Upper lobe of left lung (tissue), 4 donors: ENCODE results near the gene PDE4D.

Experiments used
- POLR2A ChIP-seq, 4 donors: fragments of 450-650 bp; IDR thresholded peaks; one replicate each; pipeline ENCODE4 v1.5.1; 2016 to 2017; ENCODE audit warnings: antibody characterized with exemption in 4 of 4, mild to moderate bottlenecking in 2 of 4
- POLR2AphosphoS5 ChIP-seq, 2 donors: sonication (generic); formaldehyde crosslinking; IDR thresholded peaks; one replicate each; pipeline ENCODE4 v1.5.1; 2017; ENCODE audit warnings: antibody characterized with exemption in 2 of 2
- TF ChIP-seq, protein P1 (sequence below), 6 experiments: fragments of 450-650 bp in 4 of 6; fragments of 200-600 bp in 2 of 6; sonication (generic) in 2 of 6; IDR thresholded peaks; one replicate each; pipeline ENCODE4 v1.5.1; 2016 to 2019; ENCODE audit warnings: antibody characterized with exemption in 6 of 6

DNA sequence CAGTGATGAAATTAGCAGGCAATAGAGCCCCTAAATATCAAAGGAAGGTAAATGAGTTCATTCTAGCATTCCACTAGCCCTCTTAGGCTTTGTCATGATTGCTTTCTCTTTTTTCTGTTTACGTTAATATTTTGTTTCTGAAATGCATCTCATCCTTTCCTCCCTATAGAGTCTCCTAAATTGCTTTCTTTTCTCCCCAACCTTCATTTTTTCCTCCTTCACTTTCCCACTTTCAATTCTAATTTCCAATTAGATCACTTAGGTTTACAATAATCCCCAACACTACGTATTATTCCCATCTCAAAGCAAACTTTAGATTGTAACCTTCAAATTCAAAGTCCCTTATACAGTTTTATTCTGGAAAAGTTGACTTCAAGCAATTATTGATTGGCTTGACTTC, 751.4 kb downstream of the PDE4D start:
- TF ChIP-seq, protein P1, sequence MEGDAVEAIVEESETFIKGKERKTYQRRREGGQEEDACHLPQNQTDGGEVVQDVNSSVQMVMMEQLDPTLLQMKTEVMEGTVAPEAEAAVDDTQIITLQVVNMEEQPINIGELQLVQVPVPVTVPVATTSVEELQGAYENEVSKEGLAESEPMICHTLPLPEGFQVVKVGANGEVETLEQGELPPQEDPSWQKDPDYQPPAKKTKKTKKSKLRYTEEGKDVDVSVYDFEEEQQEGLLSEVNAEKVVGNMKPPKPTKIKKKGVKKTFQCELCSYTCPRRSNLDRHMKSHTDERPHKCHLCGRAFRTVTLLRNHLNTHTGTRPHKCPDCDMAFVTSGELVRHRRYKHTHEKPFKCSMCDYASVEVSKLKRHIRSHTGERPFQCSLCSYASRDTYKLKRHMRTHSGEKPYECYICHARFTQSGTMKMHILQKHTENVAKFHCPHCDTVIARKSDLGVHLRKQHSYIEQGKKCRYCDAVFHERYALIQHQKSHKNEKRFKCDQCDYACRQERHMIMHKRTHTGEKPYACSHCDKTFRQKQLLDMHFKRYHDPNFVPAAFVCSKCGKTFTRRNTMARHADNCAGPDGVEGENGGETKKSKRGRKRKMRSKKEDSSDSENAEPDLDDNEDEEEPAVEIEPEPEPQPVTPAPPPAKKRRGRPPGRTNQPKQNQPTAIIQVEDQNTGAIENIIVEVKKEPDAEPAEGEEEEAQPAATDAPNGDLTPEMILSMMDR (IDR thresholded peaks at IDR 0.05), result no peak
- TF ChIP-seq POLR2A (IDR thresholded peaks at IDR 0.05) (no peak), POLR2AphosphoS5 (IDR thresholded peaks at IDR 0.05) (no peak)
